Stimulated activated CD4-positive, alpha-beta T cell treated with anti-CD3 and anti-CD28 coated beads, Interleukin-4, amount 100 ng/mL, for 4 hours (primary cell): ENCODE measurements around the gene ATP6V0B.

Experiments
- DNase-seq, 2 experiments: peaks; one replicate each; pipeline ENCODE4 v3.0.0-alpha.2; 2020

The ATP6V0B gene

DNA sequence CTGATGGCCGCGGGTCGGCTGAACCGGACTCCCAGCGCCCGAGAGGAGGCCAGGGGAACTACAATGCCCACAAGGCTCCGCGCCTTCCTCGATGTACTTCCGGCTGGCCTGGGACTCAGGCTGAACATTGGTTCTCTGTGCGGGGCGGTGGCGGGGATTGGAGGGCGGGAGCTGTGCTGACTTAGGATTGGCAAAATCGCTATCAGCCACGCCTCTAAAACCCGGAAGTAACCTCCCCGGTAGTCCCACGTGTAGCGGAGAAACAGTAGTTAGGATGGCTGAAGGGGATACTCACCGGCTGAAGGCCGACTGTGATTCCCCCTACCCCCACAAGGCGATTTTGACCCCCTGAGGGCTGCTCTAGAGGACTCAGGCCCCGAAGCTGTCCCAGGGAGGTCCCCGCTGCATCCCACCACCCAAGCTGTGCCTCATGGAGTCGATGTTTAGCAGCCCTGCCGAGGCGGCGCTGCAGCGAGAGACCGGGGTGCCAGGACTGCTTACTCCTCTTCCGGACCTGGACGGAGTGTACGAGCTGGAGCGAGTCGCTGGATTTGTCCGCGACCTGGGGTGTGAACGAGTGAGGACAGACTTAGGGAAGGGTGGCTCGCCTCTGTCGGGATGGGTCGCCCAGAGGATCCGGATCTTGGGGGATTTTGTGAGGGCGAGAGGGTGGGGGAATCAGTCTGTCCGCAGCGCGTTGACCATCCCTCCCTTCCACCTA lies 4.9 kb upstream of the ATP6V0B start, which contains the start of gene DPH2:
DPH2 (plus strand) TSS at position 265 of the 721 bp plus-strand sequence; CDS start at position 431, 166 bp downstream.
- DNase-seq = peak; percentile 94 to 96

DNA sequence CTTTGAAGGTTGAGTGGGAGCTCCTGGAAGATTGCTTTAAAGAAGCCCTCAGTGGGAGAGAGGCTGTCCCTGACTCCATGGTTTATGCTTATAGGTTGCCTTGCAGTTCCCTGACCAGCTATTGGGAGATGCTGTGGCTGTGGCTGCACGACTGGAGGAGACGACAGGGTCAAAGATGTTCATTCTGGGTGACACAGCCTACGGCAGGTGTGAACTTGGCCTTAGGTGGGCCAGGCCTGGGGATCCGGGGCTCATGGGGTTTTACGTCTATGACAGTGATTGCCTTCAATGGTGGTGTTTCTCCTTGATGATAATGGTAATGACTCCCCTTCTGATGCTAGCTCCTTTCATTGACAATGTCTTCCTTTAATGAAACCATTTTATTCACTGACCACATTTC lies 4.3 kb upstream of the ATP6V0B start:
- DNase-seq = no peak

DNA sequence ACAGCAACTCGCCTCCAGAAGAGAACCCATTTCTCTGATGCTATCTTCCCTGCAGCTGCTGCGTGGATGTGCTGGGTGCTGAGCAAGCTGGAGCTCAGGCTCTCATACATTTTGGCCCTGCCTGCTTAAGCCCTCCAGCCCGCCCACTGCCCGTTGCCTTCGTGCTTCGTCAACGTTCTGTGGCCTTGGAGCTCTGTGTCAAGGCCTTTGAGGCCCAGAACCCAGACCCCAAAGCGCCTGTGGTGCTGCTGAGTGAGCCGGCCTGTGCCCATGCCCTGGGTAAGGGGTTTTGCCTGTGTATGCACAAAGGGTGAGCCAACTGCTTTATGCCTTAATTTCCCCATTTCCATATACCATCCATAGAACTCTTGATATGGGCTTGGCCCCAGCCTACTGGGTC lies 3.8 kb upstream of the ATP6V0B start:
- DNase-seq = no peak

DNA sequence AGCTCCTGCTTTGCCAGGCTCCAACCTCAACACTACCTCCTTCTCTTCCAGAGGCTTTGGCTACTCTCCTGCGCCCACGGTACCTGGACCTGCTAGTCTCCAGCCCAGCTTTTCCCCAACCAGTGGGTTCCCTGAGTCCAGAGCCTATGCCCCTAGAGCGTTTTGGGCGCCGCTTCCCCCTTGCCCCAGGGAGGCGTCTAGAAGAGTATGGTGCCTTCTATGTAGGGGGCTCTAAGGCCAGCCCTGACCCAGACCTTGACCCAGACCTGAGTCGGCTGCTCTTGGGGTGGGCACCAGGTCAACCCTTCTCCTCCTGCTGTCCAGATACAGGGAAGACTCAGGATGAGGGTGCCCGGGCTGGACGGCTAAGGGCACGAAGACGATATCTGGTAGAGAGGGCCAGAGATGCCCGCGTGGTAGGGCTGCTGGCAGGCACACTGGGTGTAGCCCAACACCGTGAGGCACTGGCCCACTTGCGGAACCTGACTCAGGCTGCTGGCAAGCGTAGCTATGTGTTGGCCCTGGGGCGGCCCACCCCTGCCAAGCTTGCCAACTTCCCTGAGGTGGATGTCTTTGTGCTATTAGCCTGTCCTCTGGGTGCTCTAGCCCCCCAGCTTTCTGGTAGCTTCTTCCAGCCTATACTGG lies 3.3 kb upstream of the ATP6V0B start:
- no peak for DNase-seq

DNA sequence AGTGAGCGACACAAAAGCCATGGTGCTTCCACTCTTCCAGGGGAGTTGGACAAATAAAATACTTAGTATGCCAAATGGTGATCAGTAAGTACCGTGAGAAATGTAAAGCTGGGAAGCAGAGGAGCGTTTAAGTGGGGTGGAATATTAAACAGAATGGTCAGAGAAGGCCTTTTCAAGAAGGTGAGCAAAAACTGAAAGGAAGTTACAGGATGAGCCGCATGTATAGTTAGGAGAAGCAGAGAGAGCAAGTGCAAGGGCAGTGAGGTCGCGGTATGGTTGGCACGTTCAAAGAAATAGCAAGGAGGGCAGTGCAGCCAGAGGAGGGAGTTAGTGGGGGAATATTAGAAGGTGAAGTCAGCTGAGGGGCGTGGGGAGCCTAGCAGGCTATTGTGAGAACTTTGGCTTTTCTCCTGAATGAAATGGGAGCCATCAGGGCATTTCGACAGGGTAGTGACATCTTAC lies 748 bp upstream of the ATP6V0B start:
- no peak for DNase-seq

DNA sequence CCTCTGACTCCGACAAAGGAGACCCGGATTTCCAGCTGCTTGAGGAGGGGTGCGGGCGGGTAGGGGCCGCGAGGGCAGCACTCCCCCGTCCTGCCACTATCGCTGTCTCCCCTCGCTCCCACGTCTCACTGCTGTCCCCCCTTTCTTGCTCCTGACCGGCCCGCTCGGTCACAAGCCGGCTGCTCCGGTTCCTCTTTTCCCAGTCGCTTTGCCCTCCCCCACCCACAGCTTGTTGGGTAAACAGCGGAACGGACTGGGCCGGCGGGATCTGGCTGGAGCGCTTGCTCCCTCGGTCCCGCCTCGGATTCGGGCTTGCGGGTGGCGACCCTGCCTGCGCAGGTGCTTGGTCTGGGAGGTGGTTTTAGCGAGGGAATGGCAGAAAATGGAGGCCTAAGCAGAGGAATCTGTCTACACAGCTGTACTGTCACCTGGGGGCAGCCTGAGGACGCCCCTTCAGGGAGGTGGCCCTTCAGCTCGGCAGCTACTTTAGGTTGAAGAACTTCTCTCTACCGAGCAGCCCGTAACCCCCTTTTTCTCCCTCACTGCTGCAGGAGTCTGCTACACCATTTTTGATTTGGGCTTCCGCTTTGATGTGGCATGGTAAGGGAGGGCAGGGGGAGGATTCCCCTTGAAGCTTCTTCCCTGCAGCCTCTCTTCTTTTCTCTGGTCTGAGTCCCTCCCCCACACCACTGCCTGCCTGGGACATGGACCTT lies 645 bp downstream of the ATP6V0B start:
- peak in 1 of 2 experiments; percentile 12 for DNase-seq

DNA sequence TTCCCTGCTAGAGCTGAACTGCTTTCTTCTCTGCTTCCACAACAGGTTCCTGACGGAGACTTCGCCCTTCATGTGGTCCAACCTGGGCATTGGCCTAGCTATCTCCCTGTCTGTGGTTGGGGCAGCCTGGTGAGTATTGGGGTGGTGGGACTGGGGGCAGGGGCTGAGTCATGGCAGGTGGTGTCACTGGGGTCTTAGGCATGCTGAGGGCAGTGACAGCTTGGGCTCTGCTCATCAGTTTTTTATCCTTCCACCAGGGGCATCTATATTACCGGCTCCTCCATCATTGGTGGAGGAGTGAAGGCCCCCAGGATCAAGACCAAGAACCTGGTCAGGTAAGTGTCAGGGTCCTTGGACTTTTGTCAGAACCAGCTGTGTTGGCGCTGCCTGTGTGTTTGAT lies 1.3 kb downstream of the ATP6V0B start:
- no peak for DNase-seq

DNA sequence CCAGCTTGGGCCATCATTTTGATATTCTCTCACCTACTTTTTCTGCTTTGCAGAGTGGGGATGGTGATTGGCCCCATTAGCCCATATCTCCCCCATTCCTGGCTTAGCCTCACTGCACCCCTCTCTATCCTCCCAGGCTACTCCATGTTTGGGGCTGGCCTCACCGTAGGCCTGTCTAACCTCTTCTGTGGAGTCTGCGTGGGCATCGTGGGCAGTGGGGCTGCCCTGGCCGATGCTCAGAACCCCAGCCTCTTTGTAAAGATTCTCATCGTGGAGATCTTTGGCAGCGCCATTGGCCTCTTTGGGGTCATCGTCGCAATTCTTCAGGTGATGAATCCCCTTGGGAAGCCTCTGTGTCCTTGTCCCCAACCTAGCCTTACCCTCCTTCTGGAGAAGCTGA lies 2.1 kb downstream of the ATP6V0B start:
- DNase-seq = no peak

DNA sequence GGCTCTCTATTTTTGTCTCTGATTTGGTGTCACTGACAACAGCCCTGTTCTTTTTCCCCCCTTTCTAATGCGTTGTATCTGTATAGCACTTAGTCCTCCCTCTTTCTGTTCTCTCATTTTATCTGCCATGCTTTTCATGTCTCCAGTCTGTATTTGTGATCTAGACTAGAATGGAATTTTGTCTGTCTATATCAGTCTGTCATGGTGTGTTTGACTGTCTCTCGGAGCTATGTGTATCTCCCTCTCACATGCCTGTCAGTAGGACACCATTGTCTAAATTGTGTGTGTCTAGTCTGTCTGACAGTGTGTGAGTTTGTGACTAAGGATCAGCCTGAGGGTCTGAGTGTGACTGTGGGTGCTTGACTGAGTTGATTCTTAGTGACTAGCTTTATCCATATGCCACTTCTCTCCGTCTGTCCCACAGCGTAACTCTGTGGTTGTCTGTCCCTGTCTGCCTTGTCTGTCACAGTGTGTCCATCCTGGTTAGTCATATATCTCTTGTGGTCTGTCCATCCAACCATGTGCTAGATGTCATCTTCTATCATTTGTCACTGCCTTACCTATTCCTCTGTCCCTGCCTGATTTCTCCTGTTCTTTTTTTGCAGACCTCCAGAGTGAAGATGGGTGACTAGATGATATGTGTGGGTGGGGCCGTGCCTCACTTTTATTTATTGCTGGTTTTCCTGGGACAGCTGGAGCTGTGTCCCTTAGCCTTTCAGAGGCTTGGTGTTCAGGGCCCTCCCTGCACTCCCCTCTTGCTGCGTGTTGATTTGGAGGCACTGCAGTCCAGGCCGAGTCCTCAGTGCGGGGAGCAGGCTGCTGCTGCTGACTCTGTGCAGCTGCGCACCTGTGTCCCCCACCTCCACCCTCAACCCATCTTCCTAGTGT lies 2.9 kb downstream of the ATP6V0B start:
- no peak for DNase-seq

DNA sequence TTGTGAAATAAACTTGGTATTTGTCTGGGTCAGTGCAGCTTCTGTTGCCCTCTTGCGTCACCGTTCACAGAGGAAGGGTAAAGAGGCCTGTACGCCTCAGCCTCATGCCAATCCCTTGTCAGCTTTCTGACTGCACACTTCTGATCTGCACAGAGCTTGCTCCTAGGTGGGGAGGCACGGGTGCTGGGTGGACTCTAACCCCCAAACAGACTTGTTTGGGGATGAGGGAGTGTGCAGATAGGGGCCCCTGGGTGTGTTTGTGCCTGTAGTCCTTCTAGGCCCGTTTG lies 3.4 kb downstream of the ATP6V0B start:
- no peak for DNase-seq

DNA sequence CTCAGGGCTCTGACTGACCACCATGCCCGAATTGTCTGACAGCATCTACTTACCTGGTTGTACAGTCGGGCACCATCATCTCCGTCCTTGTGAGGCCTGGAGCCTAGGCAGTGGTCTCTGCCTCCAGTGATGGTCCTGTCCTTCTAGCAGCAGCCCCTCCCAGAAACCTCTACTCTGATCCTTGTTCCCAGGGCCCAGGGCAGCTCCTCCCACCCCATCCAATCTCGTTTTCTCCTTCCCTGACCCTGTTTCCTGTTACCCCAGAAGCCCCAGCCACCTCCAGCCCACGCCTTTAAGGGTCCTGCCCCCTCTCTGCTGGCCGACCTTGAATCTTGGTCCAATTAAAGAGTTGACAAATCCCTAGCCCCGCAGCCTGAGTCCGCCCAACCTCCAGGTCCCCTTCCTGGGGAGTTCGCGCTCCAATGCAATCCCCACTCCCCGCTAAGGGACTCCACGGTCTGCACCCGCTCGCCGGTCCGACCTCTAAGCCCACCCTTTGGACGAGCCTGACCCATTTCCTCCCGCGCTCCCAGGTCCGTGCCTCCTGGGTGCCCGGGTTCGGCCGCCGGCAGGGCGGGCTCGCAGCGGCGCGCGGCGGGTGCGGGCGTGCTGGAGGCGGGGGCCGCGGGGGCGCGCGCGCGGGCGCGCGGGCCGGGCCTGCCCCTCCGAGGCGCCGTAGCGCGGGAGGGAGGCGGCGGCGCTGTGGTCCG lies 3.9 kb downstream of the ATP6V0B start, which contains the start of gene B4GALT2:
B4GALT2 (plus strand) TSS at position 660 of the 710 bp plus-strand sequence. CDS start 1,951 bp downstream, outside the sequence.
- peak; percentile 19 to 52 for DNase-seq

DNA sequence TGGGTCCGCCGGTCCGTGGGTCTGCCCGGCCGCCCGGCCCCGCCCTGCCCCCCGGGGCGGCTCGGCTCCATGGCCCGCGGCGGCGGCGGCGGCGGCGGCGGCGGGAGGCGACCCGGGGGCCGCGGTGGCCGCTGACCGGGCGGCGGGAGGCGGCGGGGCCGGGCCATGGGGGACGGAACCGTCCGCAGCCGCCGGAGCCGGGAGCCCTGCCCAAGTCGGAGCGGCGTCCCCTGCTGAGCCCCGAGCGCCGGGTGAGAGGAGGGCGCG lies 4.4 kb downstream of the ATP6V0B start:
- DNase-seq = no peak

DNA sequence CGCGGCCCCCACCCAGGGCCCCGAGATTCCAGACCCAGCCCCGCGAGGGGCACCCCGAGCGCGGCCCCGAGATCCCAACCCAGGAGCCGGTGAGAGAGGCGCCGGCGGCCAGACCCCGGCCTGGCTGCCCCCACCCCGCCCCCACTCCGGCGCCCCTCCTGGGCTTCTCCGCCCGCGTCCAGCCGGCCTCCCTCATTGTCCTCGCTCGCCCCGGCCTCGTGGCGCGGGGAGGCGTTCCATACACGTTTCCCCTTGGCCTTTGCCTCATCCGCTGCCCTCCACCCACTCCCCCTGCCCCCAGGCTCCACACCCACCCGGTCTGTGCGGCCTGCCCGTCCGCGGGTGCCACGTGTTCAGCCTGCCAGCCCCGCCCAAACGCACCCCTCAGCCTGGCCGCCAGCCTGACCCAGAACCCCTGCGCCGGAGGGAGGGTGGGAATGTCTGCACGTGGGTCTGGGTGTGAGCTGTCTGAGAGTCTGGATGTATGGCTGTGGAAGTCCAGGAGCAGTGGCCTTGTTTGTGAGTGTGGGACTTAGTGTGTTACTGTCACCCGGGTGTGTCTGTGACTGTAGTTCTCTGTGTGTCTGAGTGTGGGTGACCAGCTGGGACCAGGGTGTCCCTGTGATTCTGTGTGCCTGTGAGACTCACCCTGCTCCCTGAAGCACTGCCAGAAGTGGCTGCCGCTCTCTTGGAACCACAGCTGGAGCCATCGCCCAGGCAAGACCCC lies 4.9 kb downstream of the ATP6V0B start:
- DNase-seq = peak in 1 of 2 experiments; percentile 30

DNA sequence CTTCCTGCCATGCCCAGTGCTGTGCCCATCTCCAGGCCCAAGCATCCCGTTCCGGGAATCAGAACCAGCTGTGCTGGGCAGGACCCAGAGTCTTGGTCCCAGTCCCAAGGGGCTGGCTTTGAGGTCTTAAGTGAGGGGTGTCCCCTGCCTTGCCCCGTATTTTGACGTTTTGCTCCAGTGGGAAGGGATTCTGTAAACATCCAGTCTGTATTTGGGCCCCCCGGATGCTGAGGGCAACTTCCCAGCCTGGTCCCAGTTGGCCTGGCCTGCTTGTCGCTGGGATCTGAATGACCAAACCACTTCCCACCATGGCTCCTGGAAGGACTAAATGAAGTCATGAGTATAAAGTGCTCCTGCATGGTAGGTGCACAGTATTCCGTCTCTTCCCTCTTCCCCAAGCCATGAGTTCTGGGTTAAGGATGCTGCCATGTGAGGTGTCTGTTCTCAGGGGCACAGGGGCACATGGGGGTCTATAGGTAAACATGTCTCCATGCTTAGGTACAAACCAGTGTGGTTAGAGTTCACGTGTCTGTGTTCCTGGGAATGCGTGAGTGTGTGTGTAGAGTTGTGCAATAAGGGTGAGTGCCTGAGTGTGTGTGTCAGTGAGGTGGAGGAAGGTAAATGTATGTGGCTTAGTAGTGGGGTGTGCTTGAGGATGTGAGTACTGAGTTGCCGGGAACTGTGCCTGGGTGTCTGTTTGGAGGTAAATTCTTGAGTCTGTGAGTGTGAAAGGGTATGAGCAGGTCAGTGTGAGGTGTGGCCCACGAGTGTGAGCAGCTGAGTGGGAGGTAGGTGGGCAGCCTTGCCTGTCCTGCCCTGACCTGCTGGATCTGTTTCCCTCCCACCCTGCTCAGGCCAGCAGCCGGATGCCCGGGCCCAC lies 5.7 kb downstream of the ATP6V0B start:
- no peak for DNase-seq

DNA sequence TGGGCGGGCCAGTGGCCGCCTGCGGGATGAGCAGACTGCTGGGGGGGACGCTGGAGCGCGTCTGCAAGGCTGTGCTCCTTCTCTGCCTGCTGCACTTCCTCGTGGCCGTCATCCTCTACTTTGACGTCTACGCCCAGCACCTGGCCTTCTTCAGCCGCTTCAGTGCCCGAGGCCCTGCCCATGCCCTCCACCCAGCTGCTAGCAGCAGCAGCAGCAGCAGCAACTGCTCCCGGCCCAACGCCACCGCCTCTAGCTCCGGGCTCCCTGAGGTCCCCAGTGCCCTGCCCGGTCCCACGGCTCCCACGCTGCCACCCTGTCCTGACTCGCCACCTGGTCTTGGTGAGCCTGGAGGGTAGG lies 6.4 kb downstream of the ATP6V0B start:
- no peak for DNase-seq

DNA sequence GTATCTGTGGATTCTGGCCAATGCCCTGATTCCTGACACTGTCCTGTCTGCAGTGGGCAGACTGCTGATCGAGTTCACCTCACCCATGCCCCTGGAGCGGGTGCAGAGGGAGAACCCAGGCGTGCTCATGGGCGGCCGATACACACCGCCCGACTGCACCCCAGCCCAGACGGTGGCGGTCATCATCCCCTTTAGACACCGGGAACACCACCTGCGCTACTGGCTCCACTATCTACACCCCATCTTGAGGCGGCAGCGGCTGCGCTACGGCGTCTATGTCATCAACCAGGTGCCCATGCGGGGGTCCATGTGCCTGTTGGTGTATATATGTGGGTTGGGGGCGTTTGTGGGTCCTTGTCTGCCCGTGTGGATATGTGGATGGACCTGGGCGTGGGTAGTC lies 6.9 kb downstream of the ATP6V0B start:
- DNase-seq = no peak

DNA sequence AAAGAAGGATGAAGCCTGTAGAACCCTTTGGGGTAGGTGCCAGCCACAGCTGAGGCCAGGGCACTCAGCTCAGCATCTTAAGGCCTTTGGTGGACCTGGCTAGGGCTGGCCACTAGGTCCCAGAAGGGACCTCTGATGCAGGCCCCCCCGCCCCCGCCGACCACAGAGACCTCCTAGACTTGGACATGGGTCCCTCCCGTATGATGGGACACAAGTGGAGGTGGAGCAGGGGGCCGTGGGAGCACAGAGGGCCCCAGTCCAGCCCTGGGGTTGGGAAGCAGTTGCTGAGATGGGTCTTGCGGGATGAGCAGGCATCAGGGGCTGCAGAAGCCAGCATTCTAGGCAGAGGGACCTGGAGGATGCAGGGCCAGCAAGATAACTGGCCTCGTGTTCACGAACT lies 7.5 kb downstream of the ATP6V0B start:
- no peak for DNase-seq

DNA sequence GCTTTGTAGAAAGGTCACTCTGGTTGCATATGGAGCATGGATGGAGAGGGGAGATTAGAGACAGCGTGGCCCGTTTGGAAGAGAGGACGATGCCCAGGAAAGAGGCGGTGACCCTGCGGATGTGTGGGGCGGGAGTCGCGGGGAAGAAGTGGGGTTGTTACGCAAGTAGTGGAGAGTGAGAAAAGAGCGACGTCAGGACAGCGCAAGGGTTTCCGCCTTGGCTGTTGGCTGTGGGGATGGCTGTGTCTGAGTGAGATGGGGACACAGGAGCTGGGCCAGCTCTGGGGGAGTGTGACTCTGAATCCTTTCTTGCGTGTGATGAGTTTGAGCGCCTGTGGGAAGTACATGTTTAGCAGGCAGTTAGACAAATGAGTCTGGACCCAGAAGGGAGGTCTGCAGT lies 8.0 kb downstream of the ATP6V0B start:
- DNase-seq = no peak

DNA sequence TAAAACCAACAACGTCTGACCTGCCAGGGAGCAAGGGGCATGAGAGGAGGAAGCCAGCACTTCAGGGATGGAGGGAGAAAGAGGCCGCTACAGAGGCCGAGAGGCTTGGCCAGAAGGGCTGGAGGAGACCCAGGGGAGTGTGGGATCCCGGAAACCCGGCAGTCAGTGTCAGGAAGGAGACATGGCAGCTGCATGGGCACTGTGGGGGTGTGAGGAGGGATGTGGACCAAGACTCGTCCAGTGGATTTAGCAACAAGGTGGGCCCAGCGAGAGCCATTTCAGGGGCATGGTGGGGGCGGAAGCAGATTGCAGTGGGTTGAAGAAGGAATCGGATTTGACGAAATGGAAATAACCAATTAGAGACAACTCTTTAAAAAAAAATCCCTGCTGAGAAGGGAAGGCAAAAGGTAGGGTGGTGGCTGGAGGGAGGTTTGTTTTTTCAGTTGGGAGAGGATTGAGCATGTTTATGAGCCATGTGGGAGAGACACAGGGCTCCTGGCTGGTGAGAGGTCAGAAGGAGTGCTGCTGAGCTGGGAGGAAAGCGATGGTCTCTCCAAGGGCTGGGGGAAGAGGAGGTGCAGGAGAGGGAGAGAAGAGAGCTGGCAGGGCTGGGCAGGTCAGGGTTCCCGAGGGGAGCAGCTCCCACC lies 8.6 kb downstream of the ATP6V0B start:
- no peak for DNase-seq

DNA sequence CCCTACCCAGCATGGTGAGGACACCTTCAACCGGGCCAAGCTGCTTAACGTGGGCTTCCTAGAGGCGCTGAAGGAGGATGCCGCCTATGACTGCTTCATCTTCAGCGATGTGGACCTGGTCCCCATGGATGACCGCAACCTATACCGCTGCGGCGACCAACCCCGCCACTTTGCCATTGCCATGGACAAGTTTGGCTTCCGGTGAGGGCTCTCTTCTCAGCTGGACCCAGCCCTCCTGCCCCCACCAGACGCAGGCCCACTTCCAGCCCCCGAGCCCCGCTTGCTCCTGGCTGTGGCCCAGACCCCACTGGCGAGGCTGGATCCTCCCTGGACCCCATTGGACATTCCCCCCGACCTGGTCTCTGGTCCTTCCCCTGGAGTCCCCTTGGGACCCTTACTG lies 10.1 kb downstream of the ATP6V0B start:
- DNase-seq = no peak
